IMR-90 (cell line): ENCODE measurements around the gene AQP5. TPM values are rescaled to one million over a fixed set of nuclear protein-coding genes. Genes with fewer than 3 reads are reported as not detected.

Experiments
- ATAC-seq: fragments of 200-7000 bp; cut with Tn5 transposase; 2 replicates; pipeline ENCODE4 v1.9.1; 2020; ENCODE audit warnings: low read depth, mild to moderate bottlenecking, moderate library complexity
- BruUV-seq: library from RNA; stranded (reverse); fragments of 400-500 nt; replicated peaks from 2 replicates; lab custom pipeline; 2021; lab: Mats Ljungman, UMichigan
- CTCF ChIA-PET: fragments of 300-600 bp; formaldehyde crosslinking; extraction: SDS; loops from one replicate; lab custom pipeline; 2021; ENCODE audit warnings: antibody characterized with exemption; lab: Yijun Ruan, JAX
- POLR2A ChIA-PET: fragments of 300-600 bp; sonication (Branson Sonifier 250); formaldehyde crosslinking; loops from one replicate; lab custom pipeline; 2022; ENCODE audit warnings: antibody characterized with exemption; ENCODE audit not compliant: unreplicated experiment; lab: Charles Lee
- DNase-seq: peaks from one replicate; pipeline ENCODE4 v3.0.0; 2013
- H2AFZ ChIP-seq: replicated peaks from 2 replicates; pipeline ENCODE3; 2013; ENCODE audit warnings: low read length, mild to moderate bottlenecking; ENCODE audit not compliant: poor library complexity
- H2AK5ac ChIP-seq: 2 replicates; pipeline ENCODE4 v1.6.1; 2013; ENCODE audit warnings: low read depth, low read length, inconsistent platforms
- H2AK9ac ChIP-seq: replicated peaks from 2 replicates; pipeline ENCODE3; 2013; ENCODE audit warnings: mild to moderate bottlenecking, low read depth, low read length, moderate library complexity; ENCODE audit not compliant: poor library complexity
- H2BK120ac ChIP-seq: 2 replicates; pipeline ENCODE4 v1.6.1; 2013; ENCODE audit warnings: low read depth, low read length, inconsistent platforms
- H2BK15ac ChIP-seq: 3 replicates; pipeline ENCODE4 v1.6.1; 2013; ENCODE audit warnings: low read depth, low read length, inconsistent platforms
- H2BK20ac ChIP-seq: 2 replicates; pipeline ENCODE4 v1.6.1; 2013; ENCODE audit warnings: low read depth, mild to moderate bottlenecking, inconsistent platforms, low read length, moderate library complexity
- H2BK5ac ChIP-seq: 2 replicates; pipeline ENCODE4 v1.6.1; 2013; ENCODE audit warnings: mild to moderate bottlenecking, low read depth, low read length, inconsistent platforms; ENCODE audit not compliant: poor library complexity, severe bottlenecking
- H3K14ac ChIP-seq: replicated peaks from 2 replicates; pipeline ENCODE4 v1.6.1; 2013; ENCODE audit warnings: low read depth, low read length, inconsistent platforms
- H3K18ac ChIP-seq: 2 replicates; pipeline ENCODE4 v1.6.1; 2013; ENCODE audit warnings: low read depth, low read length, control low read depth
- H3K23ac ChIP-seq: 2 replicates; pipeline ENCODE4 v1.6.1; 2013; ENCODE audit warnings: low read depth, low read length, inconsistent platforms
- H3K27ac ChIP-seq: 2 replicates; pipeline ENCODE4 v1.5.1; 2013; ENCODE audit warnings: mild to moderate bottlenecking, control low read depth, low read length; ENCODE audit not compliant: insufficient read depth
- H3K27me3 ChIP-seq: 2 replicates; pipeline ENCODE4 v1.6.1; 2013; ENCODE audit warnings: low read length; ENCODE audit not compliant: control insufficient read depth, insufficient read depth
- H3K36me3 ChIP-seq: 2 replicates; pipeline ENCODE4 v1.6.1; 2013; ENCODE audit warnings: low read length, mixed read lengths; ENCODE audit not compliant: control insufficient read depth, insufficient read depth
- H3K4ac ChIP-seq: 2 replicates; pipeline ENCODE4 v1.6.1; 2013; ENCODE audit warnings: low read depth, low read length, inconsistent platforms
- H3K4me1 ChIP-seq: 2 replicates; pipeline ENCODE4 v1.6.1; 2013; ENCODE audit warnings: low read length, mixed read lengths; ENCODE audit not compliant: control insufficient read depth, insufficient read depth
- H3K4me2 ChIP-seq: 2 replicates; pipeline ENCODE4 v1.6.1; 2013; ENCODE audit warnings: low read depth, mild to moderate bottlenecking, control low read depth, low read length, moderate library complexity
- H3K4me3 ChIP-seq: 2 replicates; pipeline ENCODE4 v1.5.1; 2013; ENCODE audit warnings: low read depth, mild to moderate bottlenecking, control low read depth, low read length, moderate library complexity; ENCODE audit not compliant: insufficient read depth
- H3K56ac ChIP-seq: 2 replicates; pipeline ENCODE4 v1.6.1; 2013; ENCODE audit warnings: low read length, inconsistent platforms; ENCODE audit not compliant: insufficient read depth; ENCODE audit errors: extremely low read depth
- H3K79me1 ChIP-seq, 2 experiments: 2 replicates each; pipeline ENCODE4 v1.6.1; 2013; ENCODE audit warnings: low read length in 2 of 2, inconsistent platforms in 1 of 2, low read depth in 1 of 2
- H3K9ac ChIP-seq: 2 replicates; pipeline ENCODE4 v1.6.1; 2013; ENCODE audit warnings: low read depth, low read length, control low read depth
- H3K9me1 ChIP-seq: 2 replicates; pipeline ENCODE4 v1.6.1; 2013; ENCODE audit warnings: low read length, inconsistent platforms; ENCODE audit not compliant: insufficient read depth
- H3K9me3 ChIP-seq: 2 replicates; pipeline ENCODE4 v1.6.1; 2013; ENCODE audit warnings: low read length; ENCODE audit not compliant: control insufficient read depth, insufficient read depth
- H4K20me1 ChIP-seq: 2 replicates; pipeline ENCODE4 v1.6.1; 2013; ENCODE audit warnings: low read length, inconsistent platforms; ENCODE audit not compliant: insufficient read depth
- H4K5ac ChIP-seq: 2 replicates; pipeline ENCODE4 v1.6.1; 2013; ENCODE audit warnings: mild to moderate bottlenecking, low read depth, low read length, control low read depth
- H4K8ac ChIP-seq, 2 experiments: 2 replicates each; pipeline ENCODE4 v1.6.1; 2013; ENCODE audit warnings: low read depth in 2 of 2, low read length in 2 of 2, control low read depth in 1 of 2, inconsistent platforms in 1 of 2
- H4K91ac ChIP-seq: 2 replicates; pipeline ENCODE4 v1.6.1; 2013; ENCODE audit warnings: low read depth, low read length, inconsistent platforms; ENCODE audit not compliant: insufficient read depth
- BHLHE40 ChIP-seq: fragments of 150-350 bp; IDR thresholded peaks from 2 replicates; pipeline ENCODE4 v1.6.1; 2016; ENCODE audit warnings: mild to moderate bottlenecking, low read depth, low read length
- CTCF ChIP-seq: conservative IDR thresholded peaks from 2 replicates; pipeline ENCODE4 v1.5.1; 2012; ENCODE audit warnings: mild to moderate bottlenecking, low read depth, low read length, improper control_type of control experiment
- ELK1 ChIP-seq: fragments of 150-350 bp; IDR thresholded peaks from 2 replicates; pipeline ENCODE4 v1.6.1; 2016; ENCODE audit warnings: low read depth, mild to moderate bottlenecking, low read length, moderate library complexity, borderline replicate concordance
- FOS ChIP-seq: fragments of 150-350 bp; IDR thresholded peaks from 2 replicates; pipeline ENCODE4 v1.6.1; 2016; ENCODE audit warnings: low read depth, low read length
- MAFK ChIP-seq: IDR thresholded peaks from 2 replicates; pipeline ENCODE4 v1.6.1; 2012; ENCODE audit warnings: low read depth, low read length, improper control_type of control experiment
- MAZ ChIP-seq: IDR thresholded peaks from 2 replicates; pipeline ENCODE4 v1.6.1; 2012; ENCODE audit warnings: low read depth, mild to moderate bottlenecking, low read length, improper control_type of control experiment, moderate library complexity, borderline replicate concordance
- MXI1 ChIP-seq: IDR thresholded peaks from 2 replicates; pipeline ENCODE4 v1.6.1; 2012; ENCODE audit warnings: low read depth, mild to moderate bottlenecking, low read length, moderate library complexity, borderline replicate concordance
- NFE2L2 ChIP-seq: fragments of 150-350 bp; IDR thresholded peaks from 2 replicates; pipeline ENCODE4 v1.6.1; 2016; ENCODE audit warnings: low read depth, mild to moderate bottlenecking, low read length
- POLR2A ChIP-seq: IDR thresholded peaks from 2 replicates; pipeline ENCODE4 v1.6.1; 2012; ENCODE audit warnings: mild to moderate bottlenecking, low read depth, low read length
- RAD21 ChIP-seq: IDR thresholded peaks from 2 replicates; pipeline ENCODE4 v1.6.1; 2012; ENCODE audit warnings: low read length, improper control_type of control experiment
- RCOR1 ChIP-seq: IDR thresholded peaks from 2 replicates; pipeline ENCODE4 v1.6.1; 2012; ENCODE audit warnings: mild to moderate bottlenecking, low read length, improper control_type of control experiment; ENCODE audit not compliant: insufficient replicate concordance
- SMC3 ChIP-seq: fragments of 150-350 bp; IDR thresholded peaks from 2 replicates; pipeline ENCODE4 v1.6.1; 2016; ENCODE audit warnings: low read depth, mild to moderate bottlenecking, antibody characterized with exemption, low read length, moderate library complexity
- WGBS, 2 experiments: methylation state at CpG; one replicate each; pipeline versions ENCODE4 v1.1.5 to v1.1.7; 2013; ENCODE audit warnings: missing lambda C conversion rate in 2 of 2; ENCODE audit not compliant: insufficient read length in 1 of 2; ENCODE audit errors: extremely low coverage in 2 of 2; 5-methylcytosine and 5-hydroxymethylcytosine counted together
- dilution Hi-C: fragments of 300-500 bp; cut with HindIII; formaldehyde crosslinking; loops from one replicate; pipeline ENCODE4 v1.14.3; 2018; ENCODE audit warnings: low sequenced_read_pairs; ENCODE audit not compliant: unreplicated experiment
- in situ Hi-C: fragments of 300-500 bp; cut with MboI; formaldehyde crosslinking; loops from 3 replicates; pipeline ENCODE4 v1.14.3; 2019; ENCODE audit warnings: low sequenced_read_pairs, inconsistent platforms, mixed read lengths
- intact Hi-C: fragments of 100-400 bp; cut with micrococcal nuclease; formaldehyde crosslinking; loops from 2 replicates; pipeline ENCODE4 v1.10.0; 2022
- polyA plus RNA-seq, 3 experiments: library from polyadenylated mRNA; depleted of rRNA; stranded (reverse); fragments of >200 nt; gene quantifications; 2 replicates each; pipeline ENCODE4 v1.2.3, GENCODE V29; 2012; ENCODE audit warnings: low replicate concordance in 1 of 3
- total RNA-seq: library from RNA; depleted of rRNA; stranded (reverse); fragments of >200 nt; gene quantifications from 2 replicates; pipeline ENCODE4 v1.2.3, GENCODE V29; 2012

AQP5 gene
- total and polyA plus RNA-seq, 2 of the 4 experiments (the other 2 are of a cell fraction): not detected

GRCh38 chr12:49923035-49923644 is 38.5 kb upstream of the AQP5 start:
- no peak overlapping the region for H3K23ac ChIP-seq
- in situ Hi-C loops: no loop called here

More at GRCh38 chr12:49923035-49923644, 38.5 kb upstream of the AQP5 start:
- no peak overlapping the region for H2BK15ac ChIP-seq
- no peak overlapping the region for H2AFZ ChIP-seq
- H2BK120ac ChIP-seq: no peak overlapping the region
- TF ChIP-seq MAFK (no peak), SMC3 (no peak), RCOR1 (no peak), NFE2L2 (no peak), BHLHE40 (no peak), MAZ (no peak), RAD21 (no peak), CTCF (no peak), MXI1 (no peak), ELK1 (no peak), FOS (no peak), POLR2A (no peak)
- dilution Hi-C loops: no loop called here
- no peak overlapping the region for H4K91ac ChIP-seq
- H3K4me1 ChIP-seq: no peaks in the 10 kb centered on the region
- H3K56ac ChIP-seq: no peak overlapping the region
- no peak overlapping the region for H4K5ac ChIP-seq
- ATAC-seq: no peak
- H3K9me3 ChIP-seq: no peaks in the 10 kb centered on the region
- H2AK9ac ChIP-seq: no peak overlapping the region
- no peak for DNase-seq
- H3K27ac ChIP-seq: no peak overlapping the region
- no peak overlapping the region for H3K4me2 ChIP-seq
- H3K18ac ChIP-seq: no peak overlapping the region
- no TSS peak for BruUV-seq
- intact Hi-C loops: no loop called here
- CTCF ChIA-PET: no interaction called here
- POLR2A ChIA-PET: no interaction called here
- H3K14ac ChIP-seq: no peak overlapping the region
- no peaks in the 10 kb centered on the region for H3K36me3 ChIP-seq
- H2BK20ac ChIP-seq: no peak overlapping the region
- no peak overlapping the region for H3K9ac ChIP-seq
- no peaks in the 10 kb centered on the region; a peak in 1 of 4 replicates for H3K79me1 ChIP-seq
- H2BK5ac ChIP-seq: no peak overlapping the region
- peaks cover 9% of the 10 kb centered on the region; the same call in 1 of the 2 replicates for H3K9me1 ChIP-seq
- no peak overlapping the region for H2AK5ac ChIP-seq
- no peaks in the 10 kb centered on the region for H3K27me3 ChIP-seq
- H3K4ac ChIP-seq: no peak overlapping the region
- no peaks in the 10 kb centered on the region for H4K20me1 ChIP-seq
- H4K8ac ChIP-seq: no peak overlapping the region
- WGBS, 2 experiments: 100% methylated on average over 1 of the region's 7 CpGs; no CpG with 5 or more reads in 1 of the 2 experiments
- H3K4me3 ChIP-seq: no peak overlapping the region
